Muscle layer of colon (tissue), 2 donors: Measurements from ENCODE around the gene SPDL1.

ENCODE experiments used
- H3K27ac ChIP-seq: one replicate; pipeline ENCODE4 v1.7.0; 2013; ENCODE audit warnings: low read depth, mild to moderate bottlenecking, low read length, moderate library complexity
- H3K27me3 ChIP-seq, 2 donors: one replicate each; pipeline ENCODE4 v1.7.0; 2013; ENCODE audit warnings: low read length in 2 of 2, mild to moderate bottlenecking in 2 of 2; ENCODE audit not compliant: insufficient read depth in 2 of 2, control insufficient read depth in 1 of 2
- H3K36me3 ChIP-seq: one replicate; pipeline ENCODE4 v1.7.0; 2013; ENCODE audit warnings: mild to moderate bottlenecking, low read length; ENCODE audit not compliant: insufficient read depth
- H3K4me1 ChIP-seq: one replicate; pipeline ENCODE4 v1.7.0; 2013; ENCODE audit warnings: mild to moderate bottlenecking, low read length; ENCODE audit not compliant: insufficient read depth
- H3K4me3 ChIP-seq, 2 donors: one replicate each; pipeline ENCODE4 v1.7.0; 2013; ENCODE audit warnings: low read length in 2 of 2, low read depth in 1 of 2, mild to moderate bottlenecking in 1 of 2, moderate library complexity in 1 of 2
- H3K9ac ChIP-seq: one replicate; pipeline ENCODE4 v1.7.0; 2013; ENCODE audit warnings: low read length
- H3K9me3 ChIP-seq: one replicate; pipeline ENCODE4 v1.7.0; 2013; ENCODE audit warnings: mild to moderate bottlenecking, low read length
- donor health status: abdominal sarcoma.
- donor health status: Adenocarcinoma of cecum.

Gene SPDL1

DNA sequence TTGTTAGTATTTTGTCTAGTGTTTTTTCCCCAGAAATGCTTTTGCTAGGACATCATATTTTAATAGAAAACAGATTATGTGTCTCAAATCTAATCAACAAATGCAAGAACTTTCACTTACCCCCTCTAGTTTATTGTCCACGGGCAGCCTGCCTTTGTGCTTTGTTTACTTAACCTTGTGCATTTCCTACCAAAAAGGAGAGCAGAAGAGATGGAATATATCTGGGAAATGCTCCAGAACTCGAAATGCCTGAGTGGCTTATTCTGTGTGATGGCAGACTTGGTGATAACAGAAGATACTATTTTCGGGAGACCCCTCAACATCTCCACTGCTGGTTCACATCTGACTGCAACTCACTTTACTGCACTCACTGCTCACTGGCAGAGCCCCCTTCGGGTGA lies 33.3 kb upstream of the SPDL1 start:
- H3K27ac ChIP-seq: no peak overlapping the region
- H3K9ac ChIP-seq: no peak overlapping the region
- H3K36me3 ChIP-seq: no peaks in the 10 kb centered on the region

GRCh38 chr5:169551146-169551545 lies 32.4 kb upstream of the SPDL1 start:
- Histone ChIP-seq H3K4me1 (no peaks in the 10 kb centered on the region), H3K9ac (no peak overlapping the region), H3K4me3 (no peak overlapping the region), H3K27ac (no peak overlapping the region), H3K36me3 (no peaks in the 10 kb centered on the region), H3K27me3 (peaks cover 0 to 3% of the 10 kb centered on the region in 2 donors), H3K9me3 (no peaks in the 10 kb centered on the region)

More for the DNA sequence above, 33.3 kb upstream of the SPDL1 start:
- peaks cover 0 to 3% of the 10 kb centered on the region in 2 donors for H3K27me3 ChIP-seq
- H3K4me3 ChIP-seq: no peak overlapping the region
- no peaks in the 10 kb centered on the region for H3K4me1 ChIP-seq
- H3K9me3 ChIP-seq: no peaks in the 10 kb centered on the region

- H3K27ac ChIP-seq: no peak overlapping the region
- no peak overlapping the region for H3K9ac ChIP-seq
- no peaks in the 10 kb centered on the region for H3K4me1 ChIP-seq
- H3K36me3 ChIP-seq: no peaks in the 10 kb centered on the region
- H3K4me3 ChIP-seq: no peak overlapping the region
- no peaks in the 10 kb centered on the region for H3K9me3 ChIP-seq
- peaks cover 0 to 3% of the 10 kb centered on the region in 2 donors for H3K27me3 ChIP-seq
Observed at GRCh38 chr5:169551696-169552095, 31.9 kb upstream of the SPDL1 start.

GRCh38 chr5:169554251-169554650 lies 29.3 kb upstream of the SPDL1 start:
- Histone ChIP-seq H3K4me1 (no peaks in the 10 kb centered on the region), H3K9me3 (no peaks in the 10 kb centered on the region), H3K27me3 (no peaks in the 10 kb centered on the region), H3K9ac (no peak overlapping the region), H3K4me3 (no peak overlapping the region), H3K27ac (no peak overlapping the region), H3K36me3 (no peaks in the 10 kb centered on the region)

DNA sequence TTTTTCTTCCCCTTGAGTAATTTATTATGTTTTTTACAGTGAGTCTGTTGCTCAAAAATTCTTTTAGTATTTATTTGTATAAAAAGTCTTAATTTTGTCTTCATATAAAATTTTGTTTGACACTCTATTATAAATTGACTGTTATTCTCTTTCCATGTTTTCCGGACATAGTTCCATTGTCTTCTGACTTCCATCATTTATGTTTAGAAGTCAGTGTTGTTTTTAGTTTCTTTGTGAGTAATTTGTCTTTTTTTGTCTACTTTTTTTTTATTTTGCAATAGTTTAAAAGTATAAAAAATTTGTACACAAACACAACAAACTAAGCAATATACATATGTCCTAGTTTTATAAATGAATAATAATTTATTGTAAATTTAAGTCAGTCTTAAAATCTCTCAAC lies 25.7 kb upstream of the SPDL1 start:
- H3K4me1 ChIP-seq: no peaks in the 10 kb centered on the region
- H3K27ac ChIP-seq: no peak overlapping the region

GRCh38 chr5:169561893-169562292 lies 21.7 kb upstream of the SPDL1 start:
- Histone ChIP-seq H3K9ac (no peak overlapping the region), H3K27ac (no peak overlapping the region), H3K27me3 (peaks cover 0 to 1% of the 10 kb centered on the region in 2 donors), H3K4me3 (no peak overlapping the region), H3K36me3 (no peaks in the 10 kb centered on the region), H3K9me3 (no peaks in the 10 kb centered on the region), H3K4me1 (no peaks in the 10 kb centered on the region)

More for the DNA sequence above, 25.7 kb upstream of the SPDL1 start:
- no peaks in the 10 kb centered on the region for H3K9me3 ChIP-seq
- H3K27me3 ChIP-seq: no peaks in the 10 kb centered on the region
- H3K4me3 ChIP-seq: no peak overlapping the region
- no peak overlapping the region for H3K9ac ChIP-seq
- H3K36me3 ChIP-seq: no peaks in the 10 kb centered on the region

DNA sequence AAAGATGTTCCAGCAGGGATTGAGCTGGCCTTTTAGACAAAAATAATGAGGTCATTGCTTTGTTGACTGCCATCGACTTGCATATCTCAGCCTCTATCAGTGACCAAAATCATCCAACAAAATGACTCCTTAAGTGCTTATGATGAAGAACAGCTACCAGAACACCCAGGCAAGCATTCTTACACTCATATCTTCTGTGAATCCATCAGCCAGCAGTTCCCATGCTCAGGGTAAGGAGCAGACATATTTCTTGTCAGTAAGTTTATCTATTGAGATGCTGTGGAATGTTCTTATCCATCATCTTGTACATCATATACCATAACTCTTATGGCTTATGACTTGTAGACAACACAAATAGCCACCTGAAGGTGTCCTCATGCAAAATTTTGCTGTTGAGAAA lies 20.2 kb upstream of the SPDL1 start:
- Histone ChIP-seq H3K36me3 (no peaks in the 10 kb centered on the region), H3K27ac (no peak overlapping the region), H3K4me1 (no peaks in the 10 kb centered on the region), H3K27me3 (peaks cover 0 to 4% of the 10 kb centered on the region in 2 donors), H3K9ac (no peak overlapping the region), H3K9me3 (no peaks in the 10 kb centered on the region), H3K4me3 (no peak overlapping the region)

GRCh38 chr5:169566202-169566601 lies 17.4 kb upstream of the SPDL1 start:
- Histone ChIP-seq H3K27me3 (peaks cover 0 to 4% of the 10 kb centered on the region in 2 donors), H3K36me3 (no peaks in the 10 kb centered on the region)

DNA sequence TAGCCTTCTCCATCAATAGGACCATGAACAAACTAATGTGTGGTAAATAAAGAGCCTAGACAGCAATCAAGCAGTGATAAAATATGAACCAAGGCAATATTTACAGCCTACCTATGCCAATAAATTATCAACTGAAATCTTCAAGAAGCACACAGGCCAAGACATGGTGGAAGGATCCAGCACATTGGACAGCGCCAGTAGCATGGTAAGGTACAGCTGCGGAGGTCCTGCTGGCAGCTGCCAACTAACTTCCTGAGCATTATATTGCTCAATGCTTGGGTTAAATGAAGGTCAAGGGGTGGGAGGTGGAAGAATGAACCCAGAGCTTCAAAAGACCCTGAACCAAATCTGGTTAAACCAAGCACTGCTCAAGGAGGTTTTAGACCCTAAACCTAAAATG lies 16.5 kb upstream of the SPDL1 start:
- Histone ChIP-seq H3K9ac (no peak overlapping the region), H3K9me3 (no peaks in the 10 kb centered on the region), H3K36me3 (no peaks in the 10 kb centered on the region), H3K4me1 (no peaks in the 10 kb centered on the region), H3K4me3 (no peak overlapping the region), H3K27me3 (peaks cover 0 to 4% of the 10 kb centered on the region in 2 donors), H3K27ac (no peak overlapping the region)

More at GRCh38 chr5:169566202-169566601, 17.4 kb upstream of the SPDL1 start:
- Histone ChIP-seq H3K9ac (no peak overlapping the region), H3K4me1 (no peaks in the 10 kb centered on the region), H3K4me3 (no peak overlapping the region), H3K27ac (no peak overlapping the region), H3K9me3 (no peaks in the 10 kb centered on the region)

DNA sequence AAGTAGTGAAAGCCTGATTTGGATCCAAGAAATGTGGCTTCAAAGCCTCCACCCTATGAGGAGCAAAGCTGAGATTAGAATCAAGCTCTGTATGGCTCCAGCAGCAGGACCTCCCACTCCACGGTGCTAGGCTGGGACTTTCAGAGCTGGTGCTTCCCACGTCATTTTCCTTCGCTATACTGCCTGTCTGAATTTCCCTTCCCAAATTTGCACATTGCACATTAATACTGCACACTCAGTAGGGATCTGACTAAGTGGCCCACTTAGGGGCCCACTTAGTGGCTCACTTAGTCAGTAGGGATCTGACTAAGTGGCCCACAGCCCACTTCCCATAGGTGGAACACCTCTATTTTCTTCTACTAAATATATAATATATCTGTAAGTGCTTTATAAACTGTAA lies 14.1 kb upstream of the SPDL1 start:
- no peaks in the 10 kb centered on the region for H3K4me1 ChIP-seq
- no peak overlapping the region for H3K9ac ChIP-seq
- no peak overlapping the region for H3K27ac ChIP-seq
- peaks cover 0 to 4% of the 10 kb centered on the region in 2 donors for H3K27me3 ChIP-seq
- H3K36me3 ChIP-seq: no peaks in the 10 kb centered on the region
- no peaks in the 10 kb centered on the region for H3K9me3 ChIP-seq
- H3K4me3 ChIP-seq: no peak overlapping the region

GRCh38 chr5:169571355-169571754 lies 12.2 kb upstream of the SPDL1 start:
- Histone ChIP-seq H3K9ac (no peak overlapping the region), H3K27me3 (peaks cover 0 to 4% of the 10 kb centered on the region in 2 donors), H3K4me1 (no peaks in the 10 kb centered on the region), H3K9me3 (no peaks in the 10 kb centered on the region), H3K4me3 (no peak overlapping the region), H3K27ac (no peak overlapping the region), H3K36me3 (no peaks in the 10 kb centered on the region)

DNA sequence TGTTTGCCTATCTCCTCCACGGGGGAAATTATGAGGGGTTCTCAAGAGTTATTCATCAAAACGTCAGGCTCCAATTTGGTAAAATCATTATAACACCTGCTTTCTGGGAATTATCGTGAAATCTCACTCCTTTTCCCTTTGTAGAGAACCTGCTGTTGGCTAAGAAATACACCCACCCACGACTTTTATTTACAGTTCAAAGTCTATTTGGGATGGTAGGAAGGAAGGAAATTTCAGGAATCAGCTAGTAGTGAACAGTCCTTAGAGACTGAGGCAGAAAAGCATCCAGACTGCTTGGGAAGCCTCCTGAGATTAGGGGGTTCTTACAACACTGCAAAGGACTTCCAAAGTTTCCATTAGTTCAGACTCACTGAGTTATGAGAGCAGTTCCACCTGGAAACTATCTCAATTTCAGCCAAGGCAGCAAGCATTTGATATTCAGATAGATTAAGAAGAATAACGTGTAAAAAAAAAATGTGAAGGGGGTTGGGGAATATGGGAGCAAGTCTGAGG lies 9.4 kb upstream of the SPDL1 start:
- no peak overlapping the region for H3K27ac ChIP-seq
- H3K36me3 ChIP-seq: no peaks in the 10 kb centered on the region
- H3K9me3 ChIP-seq: no peaks in the 10 kb centered on the region
- no peak overlapping the region for H3K4me3 ChIP-seq
- H3K4me1 ChIP-seq: peaks cover 5% of the 10 kb centered on the region
- no peaks in the 10 kb centered on the region for H3K27me3 ChIP-seq
- H3K9ac ChIP-seq: no peak overlapping the region
